Testis (tissue), 2 donors: Measurements from ENCODE around the gene RTF2.

Source experiments
- POLR2A ChIP-seq: fragments of 450-650 bp; IDR thresholded peaks from one replicate; pipeline ENCODE4 v1.6.1; 2017; ENCODE audit warnings: antibody characterized with exemption, mild to moderate bottlenecking, moderate library complexity
- TF ChIP-seq, protein P1 (sequence below), 3 experiments: fragments of 450-650 bp in 2 of 3; fragments of 200-600 bp in 1 of 3; sonication (generic) in 1 of 3; IDR thresholded peaks; one replicate each; pipeline ENCODE4 v1.5.1; 2016 to 2019; ENCODE audit warnings: antibody characterized with exemption in 3 of 3, mild to moderate bottlenecking in 2 of 3, moderate library complexity in 1 of 3

DNA sequence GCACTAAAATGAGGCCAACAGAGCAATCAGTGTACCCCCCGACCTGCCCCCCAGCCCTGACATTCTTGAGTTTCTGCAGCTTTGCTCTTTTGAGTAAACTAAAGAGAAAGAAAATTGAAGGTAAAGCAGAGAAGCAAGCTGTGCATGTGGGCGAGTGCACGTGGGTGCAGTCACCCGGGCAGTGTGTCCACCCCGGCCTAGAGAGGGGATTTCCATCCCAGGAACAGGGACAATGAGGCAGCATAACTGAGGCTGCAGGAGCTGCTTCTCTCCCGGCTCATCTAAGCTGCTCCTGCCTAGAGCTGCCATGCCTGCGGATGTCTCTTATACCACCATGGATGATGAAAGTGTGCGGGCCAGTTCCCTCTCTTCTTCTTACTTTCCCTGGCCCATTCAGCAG, 39.5 kb upstream of the RTF2 start:
- no peak for TF ChIP-seq POLR2A
- TF ChIP-seq, protein P1, sequence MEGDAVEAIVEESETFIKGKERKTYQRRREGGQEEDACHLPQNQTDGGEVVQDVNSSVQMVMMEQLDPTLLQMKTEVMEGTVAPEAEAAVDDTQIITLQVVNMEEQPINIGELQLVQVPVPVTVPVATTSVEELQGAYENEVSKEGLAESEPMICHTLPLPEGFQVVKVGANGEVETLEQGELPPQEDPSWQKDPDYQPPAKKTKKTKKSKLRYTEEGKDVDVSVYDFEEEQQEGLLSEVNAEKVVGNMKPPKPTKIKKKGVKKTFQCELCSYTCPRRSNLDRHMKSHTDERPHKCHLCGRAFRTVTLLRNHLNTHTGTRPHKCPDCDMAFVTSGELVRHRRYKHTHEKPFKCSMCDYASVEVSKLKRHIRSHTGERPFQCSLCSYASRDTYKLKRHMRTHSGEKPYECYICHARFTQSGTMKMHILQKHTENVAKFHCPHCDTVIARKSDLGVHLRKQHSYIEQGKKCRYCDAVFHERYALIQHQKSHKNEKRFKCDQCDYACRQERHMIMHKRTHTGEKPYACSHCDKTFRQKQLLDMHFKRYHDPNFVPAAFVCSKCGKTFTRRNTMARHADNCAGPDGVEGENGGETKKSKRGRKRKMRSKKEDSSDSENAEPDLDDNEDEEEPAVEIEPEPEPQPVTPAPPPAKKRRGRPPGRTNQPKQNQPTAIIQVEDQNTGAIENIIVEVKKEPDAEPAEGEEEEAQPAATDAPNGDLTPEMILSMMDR (IDR thresholded peaks at IDR 0.05): no peak
